SH-SY5Y (cell line): Measurements from ENCODE around the gene GREM1.

Experiments
- GATA2 ChIP-seq: IDR thresholded peaks from 2 replicates; pipeline ENCODE4 v1.6.1; 2011; ENCODE audit warnings: mild to moderate bottlenecking, low read depth, low read length
- GATA3 ChIP-seq: IDR thresholded peaks from 2 replicates; pipeline ENCODE4 v1.6.1; 2011; ENCODE audit warnings: low read depth, mild to moderate bottlenecking, low read length, moderate library complexity

Gene GREM1

DNA sequence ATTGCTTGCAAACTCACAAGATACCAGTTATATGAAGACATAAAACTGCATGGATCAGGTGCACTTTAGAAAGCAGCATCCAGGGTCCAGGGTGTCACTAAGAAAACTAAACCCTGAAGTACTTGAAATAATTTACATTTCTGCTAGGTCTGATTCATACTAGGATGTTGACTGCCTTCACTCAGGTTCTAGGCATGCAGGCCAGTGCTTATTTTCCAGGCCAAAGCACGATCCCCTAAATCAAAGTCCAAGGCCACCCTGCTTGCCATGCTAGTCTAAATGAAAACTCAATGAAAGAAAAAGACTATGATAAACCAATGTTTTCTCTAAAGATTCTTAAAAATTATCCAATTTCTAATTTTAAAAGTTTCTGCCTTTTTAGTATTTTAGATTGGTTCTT lies 49.4 kb downstream of the GREM1 start:
- TF ChIP-seq GATA3 (no peak), GATA2 (no peak)

GRCh38 chr15:32774022-32774421 lies 56.2 kb downstream of the GREM1 start:
- TF ChIP-seq GATA2 (no peak), GATA3 (no peak)

DNA sequence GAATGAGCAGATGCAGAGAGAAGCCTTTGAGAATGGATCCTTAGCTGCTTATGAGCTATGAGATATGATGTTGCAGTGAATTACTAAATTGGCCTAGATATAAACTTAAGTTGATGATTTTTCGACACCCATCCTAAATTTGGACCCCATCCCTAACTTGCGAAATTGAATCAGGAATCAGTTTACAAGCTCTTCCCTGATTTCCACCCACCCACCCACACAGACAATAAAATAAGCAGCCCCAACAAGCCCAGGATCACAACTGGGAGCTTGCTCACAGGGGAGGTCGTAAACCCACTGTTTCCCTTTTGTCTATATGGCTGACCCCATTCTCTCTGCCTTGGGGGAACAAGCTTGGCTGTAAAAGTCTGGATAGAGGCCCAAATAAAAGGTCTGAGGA lies 57.3 kb downstream of the GREM1 start:
- TF ChIP-seq GATA3 (no peak), GATA2 (no peak)

GRCh38 chr15:32778391-32779176 lies 60.8 kb downstream of the GREM1 start:
- no peak for TF ChIP-seq GATA2
- TF ChIP-seq GATA3 = no peak

DNA sequence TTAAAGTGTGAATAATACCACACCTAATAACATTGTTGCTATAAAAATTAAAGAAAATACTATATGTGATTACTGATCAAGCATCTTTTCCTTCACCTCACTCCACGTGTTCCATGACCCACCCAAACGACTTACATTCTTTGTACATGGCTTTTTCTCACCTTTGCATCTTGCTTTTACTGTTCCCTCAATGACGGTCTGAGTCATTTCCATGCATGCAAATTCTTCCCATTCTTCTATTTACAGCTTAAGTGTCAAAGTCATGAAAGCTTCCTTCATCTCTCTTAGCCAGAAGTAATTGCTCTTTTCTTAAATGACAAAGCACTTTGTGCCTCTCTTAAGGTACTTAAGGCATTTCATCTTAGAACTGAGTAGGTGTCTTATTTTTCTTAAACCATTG lies 64.0 kb downstream of the GREM1 start:
- TF ChIP-seq GATA2 (no peak), GATA3 (no peak)

GRCh38 chr15:32784581-32784980 lies 66.8 kb downstream of the GREM1 start:
- no peak for TF ChIP-seq GATA3
- no peak for TF ChIP-seq GATA2

- TF ChIP-seq GATA3 = no peak
- no peak for TF ChIP-seq GATA2
Observed at GRCh38 chr15:32786906-32787305, 69.1 kb downstream of the GREM1 start.

- TF ChIP-seq GATA3 = no peak
Observed at GRCh38 chr15:32787949-32788348, 70.1 kb downstream of the GREM1 start.

DNA sequence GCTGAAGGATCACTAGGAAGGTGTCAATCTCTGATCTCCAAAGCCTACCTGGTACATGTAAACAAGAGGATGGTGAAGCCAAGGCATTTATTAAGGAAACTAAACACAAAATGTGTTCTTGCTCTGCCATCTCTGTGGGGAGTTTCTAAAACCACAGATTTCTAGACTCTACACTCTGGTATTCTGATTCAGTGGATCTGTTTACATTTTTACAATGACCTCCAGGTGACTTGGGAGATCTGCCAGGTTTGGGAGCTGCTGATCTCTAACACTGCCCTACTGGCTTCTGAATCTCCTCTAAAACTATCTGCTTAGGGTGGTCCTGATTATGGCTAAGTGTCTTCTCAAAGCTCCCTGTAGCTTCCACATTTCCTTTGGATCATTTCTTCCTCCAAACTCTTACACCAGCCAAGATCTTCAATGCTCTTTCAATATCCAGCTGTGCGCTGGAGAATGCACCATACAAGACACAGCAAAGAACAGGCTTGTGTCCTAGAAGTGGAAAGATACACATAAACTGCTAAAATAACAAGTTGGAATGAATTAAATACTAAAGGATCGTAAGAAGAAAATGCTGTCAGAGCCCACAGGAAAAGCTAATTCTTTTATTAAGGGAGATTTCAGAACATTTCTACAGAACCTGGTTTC lies 72.7 kb downstream of the GREM1 start:
- TF ChIP-seq GATA3 = no peak
- TF ChIP-seq GATA2 = no peak

GRCh38 chr15:32792436-32792835 lies 74.6 kb downstream of the GREM1 start:
- TF ChIP-seq GATA2 (no peak), GATA3 (no peak)
